Subcutaneous abdominal adipose tissue (tissue), 5 donors: ENCODE results near the gene NAA30.

Experiments used
- H3K27ac ChIP-seq: one replicate; pipeline ENCODE4 v1.7.0; 2013; ENCODE audit warnings: low read depth, mild to moderate bottlenecking, inconsistent platforms, low read length, moderate library complexity
- H3K27me3 ChIP-seq, 5 donors: one replicate each; pipeline ENCODE4 v1.7.0; 2013; ENCODE audit warnings: low read length in 5 of 5, inconsistent platforms in 1 of 5; ENCODE audit not compliant: control insufficient read depth in 5 of 5, insufficient read depth in 4 of 5
- H3K36me3 ChIP-seq, 5 donors: one replicate each; pipeline ENCODE4 v1.7.0; 2013; ENCODE audit warnings: low read length in 5 of 5; ENCODE audit not compliant: control insufficient read depth in 5 of 5, insufficient read depth in 5 of 5
- H3K4me1 ChIP-seq, 5 donors: one replicate each; pipeline ENCODE4 v1.7.0; 2013; ENCODE audit warnings: low read length in 5 of 5, mild to moderate bottlenecking in 3 of 5, moderate library complexity in 1 of 5; ENCODE audit not compliant: control insufficient read depth in 5 of 5, insufficient read depth in 5 of 5
- H3K4me3 ChIP-seq, 5 donors: one replicate each; pipeline ENCODE4 v1.7.0; 2013; ENCODE audit warnings: low read length in 5 of 5, low read depth in 1 of 5
- H3K9ac ChIP-seq, 5 donors: one replicate each; pipeline ENCODE4 v1.7.0; 2013; ENCODE audit warnings: low read length in 5 of 5, mild to moderate bottlenecking in 4 of 5, moderate library complexity in 3 of 5
- H3K9me3 ChIP-seq, 5 donors: one replicate each; pipeline ENCODE4 v1.7.0; 2013; ENCODE audit warnings: low read length in 5 of 5; ENCODE audit not compliant: control insufficient read depth in 5 of 5
- donor health status: healthy.
- donor health status: healthy.
- donor health status: healthy.
- donor health status: healthy.
- donor health status: healthy.

NAA30 gene

GRCh38 chr14:57392830-57393229 is 2.4 kb downstream of the NAA30 start:
- Histone ChIP-seq H3K9me3 (no peaks in the 10 kb centered on the region), H3K4me1 (peaks cover 0 to 34% (median 28%) of the 10 kb centered on the region in 5 donors), H3K27me3 (no peaks in the 10 kb centered on the region), H3K27ac (no peak overlapping the region), H3K4me3 (peak overlapping the region in 1 of 5 donors; percentile 17), H3K9ac (peak overlapping the region in 3 of 5 donors; percentile 33 to 77 (median 59)), H3K36me3 (peaks cover 0 to 8% (median 6%) of the 10 kb centered on the region in 5 donors)

DNA sequence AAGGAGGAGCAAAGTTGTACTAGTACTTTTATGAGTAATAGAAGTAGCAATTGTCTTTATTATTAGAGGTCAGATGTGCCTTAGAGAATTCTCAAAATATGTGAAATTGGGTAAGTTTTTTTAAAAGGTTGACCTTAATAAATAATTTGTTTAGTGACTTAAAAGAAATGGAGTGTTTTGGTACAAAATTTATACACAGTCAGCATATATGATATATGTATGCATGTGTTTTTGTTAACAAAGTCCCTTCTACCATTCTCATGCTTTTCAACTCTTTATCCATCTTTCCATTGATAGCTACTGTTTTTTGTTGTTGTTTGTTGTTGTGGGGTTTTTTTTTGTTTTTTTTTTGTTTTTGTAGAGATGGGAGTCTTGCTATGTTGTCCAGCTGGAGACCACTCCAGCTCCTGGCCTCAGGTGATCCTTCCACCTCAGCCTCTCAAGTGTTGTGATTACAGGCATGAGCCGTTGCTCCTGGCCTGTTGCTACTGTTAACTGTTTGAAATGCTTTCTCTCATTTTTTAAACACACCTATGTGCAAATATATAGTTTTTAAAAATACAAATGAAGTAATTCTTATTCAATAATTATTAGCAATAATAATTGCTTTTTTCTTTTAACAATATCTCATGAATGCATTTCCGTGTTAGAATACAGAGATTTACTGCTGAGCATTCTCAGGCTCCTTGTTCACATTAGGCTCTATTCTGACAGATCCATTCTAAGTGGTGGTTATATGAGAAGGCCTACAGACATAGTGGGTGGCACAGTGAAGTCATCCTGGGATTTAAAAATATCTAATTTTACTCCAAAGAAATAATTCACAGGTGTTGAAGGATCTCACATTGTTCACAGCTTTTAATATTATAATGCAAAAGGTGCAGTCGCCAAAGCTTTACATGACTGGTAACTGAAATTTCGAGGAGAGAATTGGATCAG is 10.4 kb downstream of the NAA30 start:
- H3K4me3 ChIP-seq = no peak overlapping the region
- H3K9me3 ChIP-seq = no peaks in the 10 kb centered on the region
- H3K27me3 ChIP-seq = no peaks in the 10 kb centered on the region
- no peak overlapping the region for H3K27ac ChIP-seq
- no peak overlapping the region for H3K9ac ChIP-seq
- peaks cover 5 to 25% (median 15%) of the 10 kb centered on the region in 5 donors for H3K36me3 ChIP-seq
- H3K4me1 ChIP-seq = peaks cover 0 to 14% (median 5%) of the 10 kb centered on the region in 5 donors

GRCh38 chr14:57401501-57401900 is 11.1 kb downstream of the NAA30 start:
- Histone ChIP-seq H3K27ac (no peak overlapping the region), H3K4me3 (no peak overlapping the region), H3K27me3 (no peaks in the 10 kb centered on the region), H3K36me3 (peaks cover 5 to 24% (median 15%) of the 10 kb centered on the region in 5 donors), H3K4me1 (peaks cover 0 to 14% (median 5%) of the 10 kb centered on the region in 5 donors), H3K9me3 (no peaks in the 10 kb centered on the region), H3K9ac (no peak overlapping the region)

DNA sequence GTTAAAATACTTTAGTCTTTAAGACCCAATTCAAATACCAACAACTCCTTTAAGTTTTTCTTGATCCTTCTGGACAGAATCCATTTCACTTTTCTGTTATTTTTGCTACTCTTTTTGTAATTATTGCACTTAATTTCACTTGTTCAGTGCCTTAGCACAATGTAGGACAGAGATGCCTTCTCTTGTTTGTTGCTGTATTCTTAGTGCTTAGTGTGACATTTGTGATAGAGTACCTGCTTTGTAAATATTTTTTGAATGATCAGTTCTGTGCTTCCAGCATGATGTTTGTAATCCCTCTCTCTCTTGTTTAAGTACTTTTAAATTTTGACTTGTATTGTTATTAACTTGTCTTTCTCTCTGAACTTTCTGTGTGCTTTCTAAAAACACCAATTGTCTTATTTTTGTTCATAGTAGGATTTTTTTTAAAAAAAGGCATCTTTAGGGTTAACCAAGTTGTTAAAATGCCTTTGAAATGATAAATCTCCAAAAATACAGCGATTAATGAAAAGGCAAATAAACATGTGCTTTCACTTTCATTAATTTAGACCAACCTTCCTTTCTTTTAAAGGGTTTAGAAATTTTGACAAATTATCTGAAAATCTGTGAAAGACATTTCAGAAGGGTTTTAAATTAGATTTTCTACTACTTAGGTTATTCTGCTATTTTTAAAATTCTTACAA is 11.9 kb downstream of the NAA30 start:
- H3K9me3 ChIP-seq = no peaks in the 10 kb centered on the region
- H3K36me3 ChIP-seq = peaks cover 8 to 23% (median 11%) of the 10 kb centered on the region in 5 donors
- peaks cover 0 to 14% (median 5%) of the 10 kb centered on the region in 5 donors for H3K4me1 ChIP-seq
- no peaks in the 10 kb centered on the region for H3K27me3 ChIP-seq
- H3K4me3 ChIP-seq = no peak overlapping the region
- H3K9ac ChIP-seq = peak overlapping the region in 2 of 5 donors; percentile 32 to 51
- H3K27ac ChIP-seq = no peak overlapping the region

GRCh38 chr14:57403521-57403864 is 13.1 kb downstream of the NAA30 start:
- Histone ChIP-seq H3K27me3 (no peaks in the 10 kb centered on the region), H3K4me3 (no peak overlapping the region), H3K4me1 (peaks cover 0 to 14% (median 5%) of the 10 kb centered on the region in 5 donors), H3K9ac (no peak overlapping the region), H3K9me3 (no peaks in the 10 kb centered on the region), H3K36me3 (peaks cover 8 to 24% (median 10%) of the 10 kb centered on the region in 5 donors), H3K27ac (no peak overlapping the region)

DNA sequence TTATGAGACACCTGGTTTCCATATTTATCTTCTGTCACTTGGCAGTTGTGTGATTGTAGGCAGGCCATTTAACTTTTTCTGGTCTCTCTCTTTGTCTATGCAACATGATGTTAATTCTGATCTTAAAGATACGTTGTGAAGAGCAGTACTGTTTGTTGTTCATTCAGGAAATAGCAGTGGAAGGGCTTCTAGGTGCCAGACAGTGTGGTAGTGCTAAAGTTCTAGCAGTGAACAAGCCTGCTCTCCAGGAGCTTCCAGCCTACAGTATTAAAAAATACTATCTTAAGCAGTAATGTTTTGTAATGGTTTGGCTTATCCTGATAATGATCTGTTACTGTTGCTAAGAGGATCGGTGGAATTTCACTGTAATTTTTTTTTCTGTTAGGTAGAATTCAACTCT is 15.2 kb downstream of the NAA30 start:
- no peak overlapping the region for H3K9ac ChIP-seq
- peaks cover 8 to 26% (median 20%) of the 10 kb centered on the region in 5 donors for H3K36me3 ChIP-seq
- no peak overlapping the region for H3K27ac ChIP-seq
- no peaks in the 10 kb centered on the region for H3K27me3 ChIP-seq
- H3K4me1 ChIP-seq = peaks cover 0 to 14% (median 7%) of the 10 kb centered on the region in 5 donors
- H3K4me3 ChIP-seq = no peak overlapping the region
- no peaks in the 10 kb centered on the region for H3K9me3 ChIP-seq

DNA sequence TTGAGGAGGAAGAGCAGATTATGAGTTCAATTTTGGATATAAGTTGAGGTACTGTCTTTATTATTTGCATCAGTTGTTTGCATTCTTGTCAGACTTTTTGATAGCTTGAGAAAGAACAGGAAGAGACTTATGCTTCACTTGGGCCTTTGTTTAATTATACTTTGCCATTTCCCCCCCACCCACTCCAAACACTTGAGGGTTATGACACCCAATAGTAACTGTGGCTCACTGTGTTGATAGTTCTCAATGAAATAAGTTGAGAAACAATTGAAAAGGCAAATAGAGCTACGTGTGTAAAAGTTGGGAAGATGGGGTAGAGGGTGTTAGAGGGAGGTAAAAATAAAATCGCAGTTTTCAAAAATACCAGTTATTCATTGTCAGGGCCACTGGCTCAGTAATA is 17.7 kb downstream of the NAA30 start:
- Histone ChIP-seq H3K27ac (no peak overlapping the region), H3K4me3 (no peak overlapping the region), H3K36me3 (peaks cover 8 to 29% (median 20%) of the 10 kb centered on the region in 5 donors), H3K9ac (no peak overlapping the region), H3K9me3 (no peaks in the 10 kb centered on the region), H3K27me3 (no peaks in the 10 kb centered on the region), H3K4me1 (peaks cover 0 to 5% (median 0%) of the 10 kb centered on the region in 5 donors)

DNA sequence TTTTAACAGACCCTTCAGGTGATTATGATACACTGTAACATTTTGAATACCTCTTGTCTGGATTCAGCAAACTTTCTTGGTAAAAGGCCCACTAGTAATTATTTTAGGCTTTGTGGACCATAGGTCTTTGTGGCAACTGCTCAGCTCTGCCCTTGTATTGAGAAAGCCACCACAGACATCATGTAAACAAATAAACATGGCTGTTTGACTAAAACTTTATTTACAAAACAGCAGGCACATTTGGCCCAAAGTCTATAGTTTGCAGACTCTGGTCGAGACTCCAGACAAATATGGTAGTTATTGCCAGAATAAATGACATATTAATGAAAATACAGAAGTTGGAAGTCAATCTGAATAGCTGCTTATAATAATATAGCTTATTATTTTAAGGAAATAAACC is 18.2 kb downstream of the NAA30 start:
- no peak overlapping the region for H3K4me3 ChIP-seq
- peaks cover 8 to 29% (median 20%) of the 10 kb centered on the region in 5 donors for H3K36me3 ChIP-seq
- no peaks in the 10 kb centered on the region for H3K9me3 ChIP-seq
- H3K4me1 ChIP-seq = peaks cover 0 to 5% (median 0%) of the 10 kb centered on the region in 5 donors
- no peaks in the 10 kb centered on the region for H3K27me3 ChIP-seq
- H3K9ac ChIP-seq = no peak overlapping the region
- H3K27ac ChIP-seq = no peak overlapping the region

GRCh38 chr14:57412341-57412740 is 22.0 kb downstream of the NAA30 start:
- Histone ChIP-seq H3K36me3 (peaks cover 4 to 23% (median 14%) of the 10 kb centered on the region in 5 donors), H3K4me1 (peaks cover 0 to 5% (median 0%) of the 10 kb centered on the region in 5 donors), H3K4me3 (no peak overlapping the region), H3K9ac (no peak overlapping the region), H3K27me3 (no peaks in the 10 kb centered on the region), H3K9me3 (no peaks in the 10 kb centered on the region), H3K27ac (no peak overlapping the region)

GRCh38 chr14:57413849-57414248 is 23.5 kb downstream of the NAA30 start:
- H3K27ac ChIP-seq = no peak overlapping the region
- no peak overlapping the region for H3K4me3 ChIP-seq
- no peak overlapping the region for H3K9ac ChIP-seq
- H3K36me3 ChIP-seq = peaks cover 4 to 22% (median 11%) of the 10 kb centered on the region in 5 donors
- no peaks in the 10 kb centered on the region for H3K27me3 ChIP-seq
- H3K4me1 ChIP-seq = peaks cover 0 to 5% (median 0%) of the 10 kb centered on the region in 5 donors
- no peaks in the 10 kb centered on the region for H3K9me3 ChIP-seq
